NCI-H2196 treated with DMSO at 0.1 percent for 48 hours (cell line): ENCODE results near the gene PRR5L.
"Not testable (repeated sequence)": the region's sequence is repeated elsewhere in the genome, so short reads cannot be mapped to it uniquely, and the experiment has no call there.

ENCODE experiments used
- DNase-seq: peaks from one replicate; lab custom pipeline; 2025; ENCODE audit not compliant: unreplicated experiment; lab: John Stamatoyannopoulos, UW

Gene PRR5L

GRCh38 chr11:36454941-36455631 is 159.0 kb downstream of the PRR5L start:
- DNase-seq: no peak

- no peak for DNase-seq
Measured at GRCh38 chr11:36455658-36456111, 159.6 kb downstream of the PRR5L start.

GRCh38 chr11:36456156-36456555 is 160.1 kb downstream of the PRR5L start:
- no peak for DNase-seq

GRCh38 chr11:36458129-36458915 is 162.2 kb downstream of the PRR5L start:
- no peak for DNase-seq

- no peak for DNase-seq
Measured at GRCh38 chr11:36459046-36459445, 163.0 kb downstream of the PRR5L start.

GRCh38 chr11:36460220-36460619 is 164.1 kb downstream of the PRR5L start:
- DNase-seq: no peak

- no peak for DNase-seq
Measured at GRCh38 chr11:36462321-36462720, 166.2 kb downstream of the PRR5L start.

GRCh38 chr11:36463781-36464180 is 167.7 kb downstream of the PRR5L start:
- DNase-seq: no peak

GRCh38 chr11:36464720-36465119 is 168.6 kb downstream of the PRR5L start:
- no peak for DNase-seq

- no peak for DNase-seq
Measured at GRCh38 chr11:36465449-36466163, 169.5 kb downstream of the PRR5L start.

- DNase-seq: no peak
Measured at GRCh38 chr11:36467012-36467411, 170.9 kb downstream of the PRR5L start.

- DNase-seq: no peak
Measured at GRCh38 chr11:36467916-36468315, 171.8 kb downstream of the PRR5L start.

GRCh38 chr11:36469063-36469462 is 173.0 kb downstream of the PRR5L start:
- DNase-seq: no peak

GRCh38 chr11:36469881-36470802 is 174.1 kb downstream of the PRR5L start:
- DNase-seq: no peak

GRCh38 chr11:36471577-36471976 is 175.5 kb downstream of the PRR5L start:
- DNase-seq: no peak

- no peak for DNase-seq
Measured at GRCh38 chr11:36475192-36475591, 179.1 kb downstream of the PRR5L start.

GRCh38 chr11:36478700-36479329 is 182.7 kb downstream of the PRR5L start:
- peak; percentile 21 for DNase-seq

- no peak for DNase-seq
Measured at GRCh38 chr11:36480833-36481232, 184.7 kb downstream of the PRR5L start.

- DNase-seq: not testable (repeated sequence)
Measured at GRCh38 chr11:36483042-36483441, 187.0 kb downstream of the PRR5L start.

- no peak for DNase-seq
Measured at GRCh38 chr11:36485298-36486002, 189.4 kb downstream of the PRR5L start.
